ENCODE measurements around the gene ZSWIM6. TPM values are rescaled to one million over a fixed set of nuclear protein-coding genes. Genes with fewer than 3 reads are reported as not detected.
A peak's percentile ranks its signal among the peaks of the same experiment; 100 is the strongest.

Gene ZSWIM6
- total and polyA plus RNA-seq, 2 donors: 6.0 to 21.4 TPM

DNA sequence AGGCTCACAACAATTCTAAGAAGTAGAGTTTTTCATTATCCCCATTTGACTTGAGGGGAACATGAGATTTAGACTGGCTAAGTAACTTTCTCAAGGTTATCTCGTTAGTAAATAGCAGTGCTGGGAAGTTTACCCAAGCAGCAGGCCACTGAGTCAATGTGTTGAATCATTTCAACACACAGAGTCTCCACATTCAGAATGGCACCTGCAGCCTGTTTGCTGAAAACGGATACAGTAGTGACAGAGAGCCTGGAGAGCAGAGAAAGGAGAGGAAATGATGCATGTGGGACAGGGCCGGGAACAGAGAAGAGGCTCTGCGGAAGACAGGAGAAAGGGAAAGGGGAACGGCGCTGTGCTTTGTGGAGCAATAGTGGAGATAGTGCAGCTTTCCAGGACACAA, 33.5 kb upstream of the ZSWIM6 start:
- Histone ChIP-seq H3K4me1 (ENCODE audit: insufficient read depth) (no peaks in the 10 kb centered on the region), H3K36me3 (ENCODE audit: insufficient read depth) (no peaks in the 10 kb centered on the region), H3K27ac (ENCODE audit: low read depth) (no peak overlapping the region), H3K4me3 (ENCODE audit: low read depth, low read length) (no peak overlapping the region)
- 86% methylated on average over 6 of the region's 6 CpGs for WGBS
- no peak for DNase-seq (ENCODE audit: extremely low spot score)

DNA sequence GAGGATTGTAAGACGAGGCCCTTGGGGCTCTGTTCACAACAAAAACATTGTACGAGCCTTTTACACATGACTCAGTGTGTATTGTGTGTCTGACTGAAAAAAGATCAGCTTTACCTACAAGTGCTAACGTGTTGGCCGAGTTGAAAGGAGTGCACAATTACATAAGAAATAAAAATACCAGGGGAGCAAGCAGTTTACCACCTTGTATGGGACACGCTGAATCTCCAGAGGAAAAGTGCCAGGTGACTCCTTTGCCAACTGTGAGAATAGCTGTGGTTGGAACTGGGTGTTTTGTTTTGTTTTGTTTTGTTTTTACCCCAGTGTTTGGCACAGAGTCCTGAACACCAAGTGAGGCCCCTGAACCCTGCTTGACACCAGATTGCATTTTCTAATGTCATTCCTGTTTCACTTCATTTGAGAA, 32.8 kb upstream of the ZSWIM6 start:
- WGBS: 78% methylated on average over 5 of the region's 5 CpGs
- Histone ChIP-seq H3K4me1 (ENCODE audit: insufficient read depth) (no peaks in the 10 kb centered on the region), H3K27ac (ENCODE audit: low read depth) (no peak overlapping the region), H3K36me3 (ENCODE audit: insufficient read depth) (no peaks in the 10 kb centered on the region), H3K4me3 (ENCODE audit: low read depth, low read length) (no peak overlapping the region)
- DNase-seq (ENCODE audit: extremely low spot score): no peak

DNA sequence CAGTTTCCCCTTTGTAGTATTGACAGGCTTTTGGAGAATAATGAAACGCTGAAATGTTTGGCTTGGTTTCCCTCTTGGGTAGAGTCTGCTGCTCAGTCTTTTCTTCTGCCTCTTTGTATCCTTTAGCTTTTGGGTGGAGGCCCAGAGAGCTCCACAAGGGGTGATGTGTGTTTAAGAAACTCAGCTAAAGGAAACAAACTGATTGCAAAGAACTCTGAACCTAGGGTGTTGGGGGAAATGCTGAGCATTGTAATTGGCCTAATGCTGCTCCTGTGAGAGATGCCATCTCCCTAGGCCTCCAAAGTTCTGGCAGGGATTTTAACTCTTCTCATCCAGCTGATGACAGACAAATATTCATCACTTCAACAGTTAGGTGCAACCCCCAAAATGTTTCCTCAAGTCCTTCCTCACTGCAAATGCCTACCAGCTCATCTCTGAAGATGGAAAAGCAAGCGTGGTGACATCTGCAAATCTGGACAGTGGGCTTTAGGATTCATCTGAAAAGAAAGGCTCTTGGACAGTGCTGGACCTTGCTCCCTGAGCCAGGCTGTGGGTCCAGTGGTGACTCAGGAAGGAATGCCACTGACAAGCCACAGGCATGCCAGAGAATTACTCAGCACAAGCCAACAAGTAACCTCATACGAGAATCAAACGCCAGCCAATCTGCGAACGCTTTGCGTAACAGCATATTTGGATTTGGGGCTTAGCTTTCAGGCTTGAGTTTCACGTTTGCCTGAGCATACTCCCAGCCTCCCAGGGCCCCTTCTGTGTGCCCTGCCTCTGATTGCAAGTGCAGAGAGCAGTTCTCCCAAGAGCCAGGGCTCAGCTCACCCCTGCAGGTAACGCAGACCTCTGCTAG, 30.5 kb upstream of the ZSWIM6 start:
- 27% methylated on average over 9 of the region's 9 CpGs for WGBS
- Histone ChIP-seq H3K4me3 (ENCODE audit: low read depth, low read length) (no peak overlapping the region), H3K4me1 (ENCODE audit: insufficient read depth) (no peaks in the 10 kb centered on the region), H3K27ac (ENCODE audit: low read depth) (peak overlapping the region; percentile 13), H3K36me3 (ENCODE audit: insufficient read depth) (no peaks in the 10 kb centered on the region)
- no peak for DNase-seq (ENCODE audit: extremely low spot score)

DNA sequence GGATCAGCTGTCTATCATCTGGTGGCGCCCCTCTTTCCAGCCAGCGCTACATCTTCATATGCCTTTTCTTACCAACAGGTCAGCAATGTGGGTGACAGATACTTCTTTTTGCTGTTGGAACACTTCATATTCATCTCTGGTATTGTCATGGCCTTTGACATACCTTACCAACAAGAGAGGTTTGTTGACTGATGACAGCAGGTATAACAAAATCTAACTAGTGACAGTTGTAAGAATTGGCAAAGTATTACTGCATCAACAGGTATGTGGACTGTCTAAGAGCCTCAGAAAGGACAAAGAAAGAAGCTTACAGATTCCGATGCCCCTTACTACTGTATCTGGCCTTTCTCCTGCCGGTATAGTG, 29.9 kb upstream of the ZSWIM6 start:
- Histone ChIP-seq H3K27ac (ENCODE audit: low read depth) (peak overlapping the region; percentile 13), H3K4me3 (ENCODE audit: low read depth, low read length) (no peak overlapping the region), H3K4me1 (ENCODE audit: insufficient read depth) (no peaks in the 10 kb centered on the region), H3K36me3 (ENCODE audit: insufficient read depth) (no peaks in the 10 kb centered on the region)
- DNase-seq (ENCODE audit: extremely low spot score): no peak
- WGBS: 78% methylated on average over 4 of the region's 4 CpGs

GRCh38 chr5:61303346-61303745, 28.7 kb upstream of the ZSWIM6 start:
- DNase-seq (ENCODE audit: extremely low spot score): no peak
- Histone ChIP-seq H3K27ac (ENCODE audit: low read depth) (no peak overlapping the region), H3K4me1 (ENCODE audit: insufficient read depth) (no peaks in the 10 kb centered on the region), H3K36me3 (ENCODE audit: insufficient read depth) (no peaks in the 10 kb centered on the region), H3K4me3 (ENCODE audit: low read depth, low read length) (no peak overlapping the region)
- 27% methylated on average over 4 of the region's 4 CpGs for WGBS

DNA sequence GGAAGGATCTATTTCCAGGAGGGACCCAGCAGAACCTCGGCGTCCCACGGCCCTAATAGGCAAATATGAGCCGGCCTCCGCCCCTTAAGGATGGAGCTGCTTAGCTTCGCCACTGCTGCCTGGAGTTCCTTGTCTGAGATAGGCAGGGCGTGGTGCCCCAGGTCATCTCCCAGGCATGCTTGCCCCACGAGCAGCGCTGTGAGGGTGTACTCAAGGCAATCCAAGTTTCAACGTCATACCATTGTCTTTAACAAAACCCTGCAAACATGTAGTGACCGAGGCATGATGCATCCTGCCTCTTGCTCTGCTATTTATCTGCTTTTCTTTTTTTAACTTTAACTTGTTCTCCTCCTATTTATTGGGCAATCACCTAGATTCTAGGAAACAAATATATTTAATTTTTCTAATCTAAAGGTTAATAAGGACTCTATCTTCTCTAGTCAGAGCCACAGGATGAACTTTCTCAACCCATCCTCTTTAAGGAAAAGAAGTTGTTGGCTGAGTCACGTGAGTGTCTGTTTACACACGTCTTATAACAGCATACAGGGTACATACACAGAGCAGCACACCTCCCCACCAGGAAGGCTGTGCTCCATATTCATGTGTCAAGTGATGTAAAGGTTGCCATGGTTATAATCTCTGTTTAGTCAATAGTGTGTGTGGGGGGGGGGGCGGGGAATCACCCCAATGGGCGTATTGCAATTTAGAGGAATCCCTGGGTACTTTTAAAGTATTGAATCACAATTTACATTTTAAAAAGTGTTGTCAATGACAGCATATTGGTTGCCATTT, 27.3 kb upstream of the ZSWIM6 start:
- H3K4me3 ChIP-seq (ENCODE audit: low read depth, low read length): no peak overlapping the region
- H3K36me3 ChIP-seq (ENCODE audit: insufficient read depth): no peaks in the 10 kb centered on the region
- H3K4me1 ChIP-seq (ENCODE audit: insufficient read depth): no peaks in the 10 kb centered on the region
- no peak overlapping the region for H3K27ac ChIP-seq (ENCODE audit: low read depth)
- WGBS: 36% methylated on average over 15 of the region's 15 CpGs
- no peak for DNase-seq (ENCODE audit: extremely low spot score)

GRCh38 chr5:61306531-61307131, 25.4 kb upstream of the ZSWIM6 start:
- no peak for DNase-seq (ENCODE audit: extremely low spot score)
- Histone ChIP-seq H3K36me3 (ENCODE audit: insufficient read depth) (no peaks in the 10 kb centered on the region), H3K4me1 (ENCODE audit: insufficient read depth) (no peaks in the 10 kb centered on the region), H3K27ac (ENCODE audit: low read depth) (no peak overlapping the region), H3K4me3 (ENCODE audit: low read depth, low read length) (no peak overlapping the region)
- 60% methylated on average over 5 of the region's 5 CpGs for WGBS

DNA sequence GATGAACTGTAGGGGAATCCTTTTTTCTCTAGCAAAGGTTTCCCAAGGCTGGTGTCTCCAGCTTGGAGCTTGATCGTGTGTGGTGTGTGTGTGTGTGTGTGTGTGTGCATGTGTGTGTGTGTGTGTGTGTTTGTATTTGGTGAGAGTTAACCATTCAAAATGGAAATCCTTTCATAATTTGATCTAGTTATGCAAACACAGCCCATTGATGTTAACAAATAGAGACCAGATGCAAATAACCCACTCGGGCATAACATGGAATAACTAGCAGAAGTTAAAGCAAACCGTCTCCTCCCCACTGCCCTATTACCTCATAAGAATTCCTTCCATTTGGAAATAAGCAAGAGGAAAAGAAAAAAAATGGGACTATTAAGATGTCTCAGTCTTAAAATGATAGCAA, 24.9 kb upstream of the ZSWIM6 start:
- DNase-seq (ENCODE audit: extremely low spot score): no peak
- Histone ChIP-seq H3K27ac (ENCODE audit: low read depth) (no peak overlapping the region), H3K36me3 (ENCODE audit: insufficient read depth) (no peaks in the 10 kb centered on the region), H3K4me1 (ENCODE audit: insufficient read depth) (no peaks in the 10 kb centered on the region), H3K4me3 (ENCODE audit: low read depth, low read length) (no peak overlapping the region)
- WGBS: 73% methylated on average over 3 of the region's 3 CpGs

- H3K4me1 ChIP-seq (ENCODE audit: insufficient read depth): no peaks in the 10 kb centered on the region
- H3K36me3 ChIP-seq (ENCODE audit: insufficient read depth): no peaks in the 10 kb centered on the region
- no peak for DNase-seq (ENCODE audit: extremely low spot score)
- no peak overlapping the region for H3K27ac ChIP-seq (ENCODE audit: low read depth)
- WGBS: 89% methylated on average over 1 of the region's 1 CpG
- no peak overlapping the region for H3K4me3 ChIP-seq (ENCODE audit: low read depth, low read length)
These were observed 24.4 kb upstream of the ZSWIM6 start for GRCh38 chr5:61307611-61308010.

DNA sequence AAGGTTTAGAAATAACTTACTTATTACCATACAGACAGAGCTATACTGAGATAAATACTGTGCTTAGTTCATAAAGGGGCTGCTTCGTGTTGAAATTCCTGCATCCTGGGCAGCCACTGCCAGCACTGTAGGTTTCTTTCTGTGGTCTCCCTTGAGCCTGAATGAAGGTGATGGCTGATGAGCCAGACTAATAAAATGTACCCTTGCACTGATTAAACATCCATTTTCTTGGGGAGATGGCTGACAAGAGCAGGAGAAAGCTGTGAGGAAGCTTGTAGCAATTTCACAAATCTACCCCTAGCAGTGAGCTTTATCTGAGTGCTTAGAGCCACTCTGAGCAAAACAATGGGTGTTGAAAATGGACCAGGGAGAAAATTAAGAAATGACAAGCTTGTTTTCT, 23.3 kb upstream of the ZSWIM6 start:
- H3K36me3 ChIP-seq (ENCODE audit: insufficient read depth): no peaks in the 10 kb centered on the region
- no peak overlapping the region for H3K27ac ChIP-seq (ENCODE audit: low read depth)
- no peak overlapping the region for H3K4me3 ChIP-seq (ENCODE audit: low read depth, low read length)
- no peak for DNase-seq (ENCODE audit: extremely low spot score)
- no peaks in the 10 kb centered on the region for H3K4me1 ChIP-seq (ENCODE audit: insufficient read depth)
- WGBS: 46% methylated on average over 1 of the region's 1 CpG

DNA sequence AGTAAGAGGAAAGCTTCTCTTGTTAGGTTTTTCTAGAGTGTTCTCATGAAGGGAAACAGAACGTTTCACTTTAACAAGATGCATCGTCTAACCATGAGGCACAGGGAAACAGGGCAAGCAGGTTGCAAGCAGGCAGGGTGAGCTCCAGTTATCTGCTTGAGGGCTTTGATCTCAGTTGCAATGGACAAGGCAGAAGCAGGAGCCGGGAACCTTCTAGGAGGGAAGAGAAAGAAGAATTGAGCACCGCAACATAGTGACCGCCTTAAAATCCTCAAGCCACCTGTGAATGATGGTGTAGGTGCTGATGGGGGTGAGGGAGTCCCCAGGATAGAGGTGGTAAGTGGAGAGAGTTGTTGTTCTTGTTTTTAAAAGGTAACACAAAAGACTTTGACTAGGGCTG, 22.9 kb upstream of the ZSWIM6 start:
- H3K36me3 ChIP-seq (ENCODE audit: insufficient read depth): no peaks in the 10 kb centered on the region
- WGBS: 68% methylated on average over 5 of the region's 5 CpGs
- no peaks in the 10 kb centered on the region for H3K4me1 ChIP-seq (ENCODE audit: insufficient read depth)
- no peak overlapping the region for H3K27ac ChIP-seq (ENCODE audit: low read depth)
- no peak overlapping the region for H3K4me3 ChIP-seq (ENCODE audit: low read depth, low read length)
- no peak for DNase-seq (ENCODE audit: extremely low spot score)

- DNase-seq (ENCODE audit: extremely low spot score): no peak
- 72% methylated on average over 5 of the region's 5 CpGs for WGBS
- H3K4me1 ChIP-seq (ENCODE audit: insufficient read depth): no peaks in the 10 kb centered on the region
- H3K36me3 ChIP-seq (ENCODE audit: insufficient read depth): no peaks in the 10 kb centered on the region
- no peak overlapping the region for H3K4me3 ChIP-seq (ENCODE audit: low read depth, low read length)
- H3K27ac ChIP-seq (ENCODE audit: low read depth): no peak overlapping the region
These were observed 20.9 kb upstream of the ZSWIM6 start for GRCh38 chr5:61311056-61311610.

GRCh38 chr5:61311836-61312808, 19.9 kb upstream of the ZSWIM6 start:
- no peak overlapping the region for H3K27ac ChIP-seq (ENCODE audit: low read depth)
- WGBS: 59% methylated on average over 8 of the region's 8 CpGs

More at GRCh38 chr5:61311836-61312808, 19.9 kb upstream of the ZSWIM6 start:
- Histone ChIP-seq H3K36me3 (ENCODE audit: insufficient read depth) (no peaks in the 10 kb centered on the region), H3K4me1 (ENCODE audit: insufficient read depth) (no peaks in the 10 kb centered on the region), H3K4me3 (ENCODE audit: low read depth, low read length) (no peak overlapping the region)
- no peak for DNase-seq (ENCODE audit: extremely low spot score)
